D721Med (cell line): Measurements from ENCODE around the gene TTC7B.

Experiments
- DNase-seq: peaks from one replicate; pipeline ENCODE4 v3.0.0; 2011; ENCODE audit warnings: low spot score; ENCODE audit not compliant: insufficient read length
- FAIRE-seq: peaks from 2 replicates; lab custom pipeline; 2011; peaks lifted over from hg19 to GRCh38; lab: Jason Lieb, UNC
- TF ChIP-seq, protein P1 (sequence below): IDR thresholded peaks from 2 replicates; pipeline ENCODE4 v1.5.1; 2012; ENCODE audit warnings: mild to moderate bottlenecking, control low read depth; ENCODE audit not compliant: insufficient read depth; ENCODE audit errors: missing control alignments

TTC7B gene

DNA sequence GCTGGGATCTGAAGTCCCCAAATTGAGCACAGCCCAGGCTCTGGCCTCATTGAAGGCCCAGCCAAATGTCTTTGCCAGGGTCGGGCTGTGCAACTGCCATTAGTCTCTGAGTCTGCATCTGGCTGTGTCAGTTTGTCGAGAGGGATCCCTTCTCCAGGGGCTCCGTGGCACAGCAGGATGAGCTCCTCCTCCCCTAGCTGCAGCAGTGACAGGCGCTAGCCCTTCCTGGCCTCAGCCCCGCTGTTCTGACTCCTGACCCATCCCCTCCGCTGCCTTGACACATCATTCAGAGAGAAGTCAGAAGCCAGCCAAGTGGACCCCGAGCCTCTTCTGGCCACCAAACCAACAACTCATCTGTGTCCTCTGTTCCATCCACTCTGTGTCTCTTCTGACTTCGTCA, 231.1 kb downstream of the TTC7B start:
- TF ChIP-seq, protein P1, sequence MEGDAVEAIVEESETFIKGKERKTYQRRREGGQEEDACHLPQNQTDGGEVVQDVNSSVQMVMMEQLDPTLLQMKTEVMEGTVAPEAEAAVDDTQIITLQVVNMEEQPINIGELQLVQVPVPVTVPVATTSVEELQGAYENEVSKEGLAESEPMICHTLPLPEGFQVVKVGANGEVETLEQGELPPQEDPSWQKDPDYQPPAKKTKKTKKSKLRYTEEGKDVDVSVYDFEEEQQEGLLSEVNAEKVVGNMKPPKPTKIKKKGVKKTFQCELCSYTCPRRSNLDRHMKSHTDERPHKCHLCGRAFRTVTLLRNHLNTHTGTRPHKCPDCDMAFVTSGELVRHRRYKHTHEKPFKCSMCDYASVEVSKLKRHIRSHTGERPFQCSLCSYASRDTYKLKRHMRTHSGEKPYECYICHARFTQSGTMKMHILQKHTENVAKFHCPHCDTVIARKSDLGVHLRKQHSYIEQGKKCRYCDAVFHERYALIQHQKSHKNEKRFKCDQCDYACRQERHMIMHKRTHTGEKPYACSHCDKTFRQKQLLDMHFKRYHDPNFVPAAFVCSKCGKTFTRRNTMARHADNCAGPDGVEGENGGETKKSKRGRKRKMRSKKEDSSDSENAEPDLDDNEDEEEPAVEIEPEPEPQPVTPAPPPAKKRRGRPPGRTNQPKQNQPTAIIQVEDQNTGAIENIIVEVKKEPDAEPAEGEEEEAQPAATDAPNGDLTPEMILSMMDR: no peak
- FAIRE-seq: no peak
- no peak for DNase-seq

DNA sequence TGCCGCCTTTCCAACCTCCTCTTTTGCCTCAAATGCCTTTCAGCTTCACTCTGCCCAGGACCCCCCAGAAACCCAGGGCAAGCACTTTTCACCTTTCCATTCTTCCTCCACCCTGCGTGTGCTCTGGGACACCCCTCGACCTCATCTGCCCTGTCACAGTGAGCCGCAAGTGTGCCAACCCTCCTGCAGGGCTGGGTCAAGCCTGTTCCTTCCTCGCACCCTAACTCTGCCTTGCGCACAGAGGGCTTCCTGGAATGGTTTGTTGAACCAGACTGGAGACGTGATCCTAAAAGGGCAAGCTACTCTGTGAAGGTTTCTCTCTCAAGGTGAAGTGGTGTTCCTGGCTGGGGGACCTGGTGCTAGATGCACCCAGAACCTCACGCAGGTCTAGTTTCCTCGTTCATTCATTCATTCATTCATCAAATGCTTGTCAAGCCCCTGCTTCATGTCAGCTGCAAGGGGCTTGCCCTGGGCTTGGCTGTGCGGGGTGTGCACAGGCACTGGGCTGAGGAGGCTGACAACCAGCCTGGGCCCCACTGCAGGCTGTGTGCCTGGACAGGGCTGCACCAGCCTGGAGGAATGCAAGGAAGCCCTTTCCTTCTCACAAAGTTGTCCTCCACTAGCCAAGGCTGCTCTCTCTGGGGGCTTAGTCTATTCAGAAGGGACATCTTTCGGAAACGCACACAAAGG, 232.2 kb downstream of the TTC7B start:
- DNase-seq: no peak
- FAIRE-seq: no peak
- TF ChIP-seq, protein P1: no peak

DNA sequence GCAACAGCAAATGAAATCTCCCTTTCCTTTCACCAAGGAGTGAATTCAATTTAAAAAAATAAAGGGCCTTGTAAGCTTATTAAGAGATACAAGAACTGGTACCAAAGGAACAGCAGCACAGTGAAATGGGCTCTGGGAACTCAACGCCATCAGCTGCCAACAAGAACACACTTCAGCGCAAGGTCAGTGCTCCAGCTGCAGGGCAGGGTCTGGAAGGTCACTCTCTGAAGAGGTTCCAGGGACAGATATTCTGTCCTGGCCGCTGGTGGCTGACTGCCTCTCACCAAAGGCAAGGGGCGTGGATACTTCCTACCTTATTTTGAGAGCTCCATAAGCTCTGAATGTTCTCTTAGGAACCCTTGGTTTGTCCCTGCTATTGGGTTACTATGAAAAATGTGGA, 232.8 kb downstream of the TTC7B start:
- no peak for DNase-seq
- TF ChIP-seq, protein P1: no peak
- no peak for FAIRE-seq

DNA sequence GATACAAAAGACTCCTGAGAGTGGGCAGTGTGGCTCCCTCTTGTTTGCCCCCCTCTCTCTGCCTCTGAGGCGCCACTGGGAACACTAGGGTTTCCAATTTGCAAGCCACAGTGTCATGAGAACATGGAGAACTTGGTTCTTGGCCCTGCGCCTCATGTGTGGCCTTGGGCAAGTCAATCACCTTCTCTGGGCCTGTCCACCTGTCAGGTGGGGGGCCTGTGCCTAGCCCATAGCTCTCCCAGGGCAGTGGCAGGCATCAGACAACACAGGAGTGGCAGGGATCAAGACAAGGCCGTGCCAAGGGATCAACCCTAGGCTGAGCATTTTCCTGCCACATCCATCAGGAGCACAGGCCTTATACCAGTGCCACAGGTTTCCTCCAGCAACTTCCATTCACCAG, 234.1 kb downstream of the TTC7B start:
- TF ChIP-seq, protein P1: no peak
- DNase-seq (no peak), FAIRE-seq (no peak)

DNA sequence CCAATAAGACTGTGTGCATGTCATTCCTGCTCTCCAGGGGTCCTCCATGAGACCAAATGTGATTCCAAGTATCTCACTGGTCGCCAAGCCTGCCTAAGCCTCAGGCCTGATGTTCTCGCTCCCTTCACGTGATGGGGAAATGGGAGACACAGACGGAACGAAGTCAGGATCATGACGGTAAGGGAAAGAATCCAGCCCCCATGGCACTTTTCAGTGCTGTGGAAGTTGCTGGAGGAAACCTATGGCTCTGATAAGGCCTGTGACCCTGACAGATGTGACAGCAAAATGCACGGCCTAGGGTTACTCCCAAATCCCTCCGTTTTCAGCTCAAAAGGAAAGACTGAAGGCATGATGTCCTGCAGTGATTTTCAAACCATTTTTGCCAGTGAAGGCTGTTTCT, 234.5 kb downstream of the TTC7B start:
- FAIRE-seq: no peak
- DNase-seq: no peak
- TF ChIP-seq, protein P1: no peak

DNA sequence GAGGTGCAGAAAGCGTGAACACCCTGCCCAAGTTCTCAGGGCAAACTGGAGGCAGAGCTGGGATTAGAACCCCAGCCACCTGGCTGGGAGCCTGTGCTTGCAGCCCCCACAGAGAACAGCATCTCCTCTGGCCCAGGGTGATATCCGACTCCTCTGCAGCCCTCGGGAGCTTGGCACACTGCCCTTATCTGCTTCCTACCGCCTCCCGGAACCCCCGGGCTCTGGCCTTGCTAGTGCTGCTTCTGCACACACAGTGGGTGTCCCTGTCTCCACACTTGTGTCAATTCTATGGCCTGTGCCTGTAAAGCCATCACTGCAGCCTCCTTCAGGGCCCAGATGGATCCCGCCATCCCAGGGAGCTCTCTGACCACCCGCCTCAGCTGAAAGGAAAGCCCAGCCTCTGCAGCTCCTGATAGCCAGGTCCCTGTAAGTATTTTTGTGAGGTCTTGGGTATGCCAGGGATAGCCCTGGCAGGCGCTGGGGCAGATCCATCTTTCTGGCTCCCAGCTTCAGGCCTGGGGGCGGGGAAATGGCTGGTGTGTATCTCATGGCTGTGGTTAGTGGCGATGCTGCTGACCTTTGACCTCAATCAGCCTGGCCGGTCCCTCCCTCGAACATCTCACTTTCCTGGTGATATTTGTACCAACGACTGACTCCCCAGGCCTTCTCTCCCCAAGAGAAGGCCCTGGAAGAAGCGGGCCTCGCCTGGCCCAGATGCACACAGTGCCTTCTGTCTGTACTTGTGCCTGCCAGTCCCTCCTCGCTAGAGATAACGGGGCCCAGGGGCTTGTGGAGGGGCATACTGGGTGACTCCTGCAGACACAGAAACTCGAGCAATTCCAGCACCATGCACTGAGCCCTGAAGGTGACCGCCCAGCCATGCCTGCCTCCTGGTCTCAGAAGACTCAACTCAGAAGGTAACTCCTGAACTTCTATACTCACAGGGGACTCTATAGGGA, 235.6 kb downstream of the TTC7B start:
- DNase-seq: no peak
- TF ChIP-seq, protein P1: no peak
- no peak for FAIRE-seq
